ENCODE results near the gene CHMP5. TPM values are rescaled to one million over a fixed set of nuclear protein-coding genes. Genes with fewer than 3 reads are reported as not detected.
A peak's percentile ranks its signal among the peaks of the same experiment; 100 is the strongest.

CHMP5 gene
- total and polyA plus RNA-seq, 10 of the 15 experiments (the other 5 are each of a cell fraction or from before 2014, with no cell fraction given), result 40.3 to 179 (median 78.6) TPM

GRCh38 chr9:33248606-33249005 is 16.2 kb upstream of the CHMP5 start:
- no peak overlapping the region for H2AFZ ChIP-seq (ENCODE audit: control insufficient read depth, low read depth, low read length)

More at GRCh38 chr9:33248606-33249005, 16.2 kb upstream of the CHMP5 start:
- H3K27me3 ChIP-seq (replicated peaks in 1 of 2; ENCODE audit: control insufficient read depth in 2 of 2, insufficient read depth in 2 of 2, low read length in 1 of 2), result no peaks in the 10 kb centered on the region
- no peak for DNase-seq (ENCODE audit: low read depth, low spot score)
- RAD21 ChIA-PET (ENCODE audit: unreplicated experiment), result interaction anchor here (0.9 to 1.4 kb wide), 2 partner anchors 9 to 22 kb away, joined by 4 read pairs; no protein-coding TSS in a partner anchor
- no peak overlapping the region for H3K27ac ChIP-seq (ENCODE audit: control insufficient read depth, insufficient read depth)
- ATAC-seq, result peak; percentile 17
- H4K20me1 ChIP-seq (ENCODE audit: control insufficient read depth, insufficient read depth), result no peaks in the 10 kb centered on the region
- no TSS peak for BruUV-seq (replicated peaks)
- H3K4me2 ChIP-seq (ENCODE audit: control insufficient read depth, insufficient read depth), result no peak overlapping the region
- H3K4me3 ChIP-seq, result no peak overlapping the region
- intact Hi-C loops (cut with micrococcal nuclease; ENCODE audit: unreplicated experiment), result no loop called here
- no peak for FAIRE-seq
- H3K79me2 ChIP-seq (ENCODE audit: control insufficient read depth, insufficient read depth, low read length), result no peaks in the 10 kb centered on the region
- peaks cover 16% of the 10 kb centered on the region for H3K4me1 ChIP-seq (ENCODE audit: control insufficient read depth, insufficient read depth, low read length)
- no peak for TF ChIP-seq LARP7 (IDR thresholded peaks at IDR 0.05)
- TF ChIP-seq POLR2AphosphoS2 (IDR thresholded peaks at IDR 0.05; ENCODE audit: low read depth, low read length), result no peak
- no peak for TF ChIP-seq FOXM1 (IDR thresholded peaks at IDR 0.05; ENCODE audit: low read depth, low read length)
- no peak for TF ChIP-seq CREB1 (IDR thresholded peaks at IDR 0.05; ENCODE audit: low read depth)
- no peak for TF ChIP-seq SREBF2 (IDR thresholded peaks at IDR 0.05; ENCODE audit: low read length)
- no peak for TF ChIP-seq MXI1 (IDR thresholded peaks at IDR 0.05; ENCODE audit: low read depth, low read length)
- no peak for TF ChIP-seq BCL3 (IDR thresholded peaks at IDR 0.05; ENCODE audit: borderline replicate concordance, insufficient read depth, low read depth, low read length, poor library complexity, severe bottlenecking)
- no peak for TF ChIP-seq RAD51 (IDR thresholded peaks at IDR 0.05)
- no peak for TF ChIP-seq PRDM15 (CRISPR knock-in tag; IDR thresholded peaks at IDR 0.05)
- TF ChIP-seq SMARCA5 (IDR thresholded peaks at IDR 0.05), result no peak
- TF ChIP-seq ZNF217 (IDR thresholded peaks at IDR 0.05), result no peak
- no peak for TF ChIP-seq PAX8 (IDR thresholded peaks at IDR 0.05)
- no peak for TF ChIP-seq SMAD1 (IDR thresholded peaks at IDR 0.05; ENCODE audit: low read depth, partially characterized antibody)
- CTCF ChIA-PET, result interaction anchor here (0.7 to 1.5 kb wide), 6 partner anchors 13 to 205 kb away, joined by 3 read pairs; partner anchors contain the start of gene NFX1
- in situ Hi-C loops (cut with MboI), result loop anchor here (5.0 kb wide), 1 partner anchor 49 kb away; no protein-coding TSS in a partner anchor
- peaks cover 3 to 8% of the 10 kb centered on the region in 2 experiments; a peak in 2 of 4 replicates for H3K36me3 ChIP-seq (ENCODE audit: control insufficient read depth in 2 of 2, insufficient read depth in 2 of 2, low read length in 1 of 2)
- H3K9ac ChIP-seq (ENCODE audit: control insufficient read depth, insufficient read depth, low read length), result no peak overlapping the region
- WGBS (ENCODE audit: insufficient coverage, insufficient replicate concordance, low lambda C conversion rate, missing lambda C conversion rate), result 88% methylated on average over 3 of the region's 3 CpGs
- no peaks in the 10 kb centered on the region for H3K9me3 ChIP-seq (replicated peaks; ENCODE audit: control insufficient read depth, insufficient read depth, low read length)
- SMC1A ChIA-PET (ENCODE audit: uncharacterized antibody, unreplicated experiment), result interaction anchor here (1.2 kb wide), 2 partner anchors 9 to 23 kb away, joined by 3 to 5 read pairs; no protein-coding TSS in a partner anchor
- POLR2A ChIA-PET, result interaction anchor here (1.0 kb wide), 1 partner anchor 119 kb away, joined by 3 read pairs; no protein-coding TSS in a partner anchor
